ENCODE data around the gene TRPT1. TPM values are rescaled to one million over a fixed set of nuclear protein-coding genes. Genes with fewer than 3 reads are reported as not detected.

The TRPT1 gene
- total RNA-seq, 1 experiment from 2014 or later: 58.8 TPM

DNA sequence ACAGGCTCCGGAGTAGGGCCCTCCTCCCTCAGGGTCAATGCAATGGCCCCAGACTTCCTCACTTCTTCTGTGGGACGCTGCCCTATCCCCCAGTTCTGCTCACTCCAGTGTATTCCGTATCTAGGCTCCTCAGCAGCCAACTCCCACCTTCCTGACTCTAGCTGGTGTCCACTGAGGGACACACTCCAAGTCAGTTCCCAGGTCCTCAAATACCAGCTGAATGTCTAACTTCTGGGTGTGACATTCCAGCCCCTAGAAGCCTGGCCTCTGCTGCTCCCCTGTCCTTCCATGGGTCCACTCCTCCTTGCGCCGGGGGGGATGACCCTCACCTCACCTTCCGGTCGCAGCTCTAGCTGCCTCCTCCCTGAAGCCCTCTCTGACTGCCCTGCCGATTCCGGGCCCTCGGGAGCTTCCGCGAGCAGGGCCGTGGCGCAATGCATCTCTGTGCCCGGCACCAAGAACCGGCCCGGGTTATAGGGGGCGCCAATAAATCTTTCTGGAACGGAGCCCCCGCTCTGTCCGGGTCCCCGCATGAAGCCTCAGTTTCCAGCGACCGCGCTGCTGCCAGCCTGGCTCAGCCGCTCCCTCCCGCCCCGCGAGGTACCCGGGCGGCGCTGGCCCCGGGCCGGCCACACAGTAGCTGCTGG is 43.0 kb upstream of the TRPT1 start (continued):
- TF ChIP-seq, protein P1, sequence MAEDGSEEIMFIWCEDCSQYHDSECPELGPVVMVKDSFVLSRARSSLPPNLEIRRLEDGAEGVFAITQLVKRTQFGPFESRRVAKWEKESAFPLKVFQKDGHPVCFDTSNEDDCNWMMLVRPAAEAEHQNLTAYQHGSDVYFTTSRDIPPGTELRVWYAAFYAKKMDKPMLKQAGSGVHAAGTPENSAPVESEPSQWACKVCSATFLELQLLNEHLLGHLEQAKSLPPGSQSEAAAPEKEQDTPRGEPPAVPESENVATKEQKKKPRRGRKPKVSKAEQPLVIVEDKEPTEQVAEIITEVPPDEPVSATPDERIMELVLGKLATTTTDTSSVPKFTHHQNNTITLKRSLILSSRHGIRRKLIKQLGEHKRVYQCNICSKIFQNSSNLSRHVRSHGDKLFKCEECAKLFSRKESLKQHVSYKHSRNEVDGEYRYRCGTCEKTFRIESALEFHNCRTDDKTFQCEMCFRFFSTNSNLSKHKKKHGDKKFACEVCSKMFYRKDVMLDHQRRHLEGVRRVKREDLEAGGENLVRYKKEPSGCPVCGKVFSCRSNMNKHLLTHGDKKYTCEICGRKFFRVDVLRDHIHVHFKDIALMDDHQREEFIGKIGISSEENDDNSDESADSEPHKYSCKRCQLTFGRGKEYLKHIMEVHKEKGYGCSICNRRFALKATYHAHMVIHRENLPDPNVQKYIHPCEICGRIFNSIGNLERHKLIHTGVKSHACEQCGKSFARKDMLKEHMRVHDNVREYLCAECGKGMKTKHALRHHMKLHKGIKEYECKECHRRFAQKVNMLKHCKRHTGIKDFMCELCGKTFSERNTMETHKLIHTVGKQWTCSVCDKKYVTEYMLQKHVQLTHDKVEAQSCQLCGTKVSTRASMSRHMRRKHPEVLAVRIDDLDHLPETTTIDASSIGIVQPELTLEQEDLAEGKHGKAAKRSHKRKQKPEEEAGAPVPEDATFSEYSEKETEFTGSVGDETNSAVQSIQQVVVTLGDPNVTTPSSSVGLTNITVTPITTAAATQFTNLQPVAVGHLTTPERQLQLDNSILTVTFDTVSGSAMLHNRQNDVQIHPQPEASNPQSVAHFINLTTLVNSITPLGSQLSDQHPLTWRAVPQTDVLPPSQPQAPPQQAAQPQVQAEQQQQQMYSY (CRISPR knock-in tag; IDR thresholded peaks at IDR 0.05): no peak
- TF ChIP-seq, protein P2, sequence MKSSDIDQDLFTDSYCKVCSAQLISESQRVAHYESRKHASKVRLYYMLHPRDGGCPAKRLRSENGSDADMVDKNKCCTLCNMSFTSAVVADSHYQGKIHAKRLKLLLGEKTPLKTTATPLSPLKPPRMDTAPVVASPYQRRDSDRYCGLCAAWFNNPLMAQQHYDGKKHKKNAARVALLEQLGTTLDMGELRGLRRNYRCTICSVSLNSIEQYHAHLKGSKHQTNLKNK (CRISPR knock-in tag; IDR thresholded peaks at IDR 0.05): no peak
- TF ChIP-seq ZNF396 (CRISPR knock-in tag; IDR thresholded peaks at IDR 0.05; ENCODE audit: borderline replicate concordance): no peak
- no peak for TF ChIP-seq GABPB1 (CRISPR knock-in tag; IDR thresholded peaks at IDR 0.05)
- TF ChIP-seq NR2C2 (CRISPR knock-in tag; IDR thresholded peaks at IDR 0.05): no peak
- TF ChIP-seq TEAD1 (CRISPR knock-in tag; IDR thresholded peaks at IDR 0.05): 0 out of 2 replicates have a peak, but pooled peaks have one; percentile 56
- no peak for TF ChIP-seq NR1H2 (CRISPR knock-in tag; IDR thresholded peaks at IDR 0.05)
- TF ChIP-seq ZNF219 (CRISPR knock-in tag; IDR thresholded peaks at IDR 0.05; ENCODE audit: borderline replicate concordance): no peak
- no peak for TF ChIP-seq OVOL2 (CRISPR knock-in tag; IDR thresholded peaks at IDR 0.05; ENCODE audit: borderline replicate concordance)
- TF ChIP-seq, protein P3, sequence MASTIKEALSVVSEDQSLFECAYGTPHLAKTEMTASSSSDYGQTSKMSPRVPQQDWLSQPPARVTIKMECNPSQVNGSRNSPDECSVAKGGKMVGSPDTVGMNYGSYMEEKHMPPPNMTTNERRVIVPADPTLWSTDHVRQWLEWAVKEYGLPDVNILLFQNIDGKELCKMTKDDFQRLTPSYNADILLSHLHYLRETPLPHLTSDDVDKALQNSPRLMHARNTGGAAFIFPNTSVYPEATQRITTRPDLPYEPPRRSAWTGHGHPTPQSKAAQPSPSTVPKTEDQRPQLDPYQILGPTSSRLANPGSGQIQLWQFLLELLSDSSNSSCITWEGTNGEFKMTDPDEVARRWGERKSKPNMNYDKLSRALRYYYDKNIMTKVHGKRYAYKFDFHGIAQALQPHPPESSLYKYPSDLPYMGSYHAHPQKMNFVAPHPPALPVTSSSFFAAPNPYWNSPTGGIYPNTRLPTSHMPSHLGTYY (CRISPR knock-in tag; IDR thresholded peaks at IDR 0.05): no peak
- TF ChIP-seq, protein P4, sequence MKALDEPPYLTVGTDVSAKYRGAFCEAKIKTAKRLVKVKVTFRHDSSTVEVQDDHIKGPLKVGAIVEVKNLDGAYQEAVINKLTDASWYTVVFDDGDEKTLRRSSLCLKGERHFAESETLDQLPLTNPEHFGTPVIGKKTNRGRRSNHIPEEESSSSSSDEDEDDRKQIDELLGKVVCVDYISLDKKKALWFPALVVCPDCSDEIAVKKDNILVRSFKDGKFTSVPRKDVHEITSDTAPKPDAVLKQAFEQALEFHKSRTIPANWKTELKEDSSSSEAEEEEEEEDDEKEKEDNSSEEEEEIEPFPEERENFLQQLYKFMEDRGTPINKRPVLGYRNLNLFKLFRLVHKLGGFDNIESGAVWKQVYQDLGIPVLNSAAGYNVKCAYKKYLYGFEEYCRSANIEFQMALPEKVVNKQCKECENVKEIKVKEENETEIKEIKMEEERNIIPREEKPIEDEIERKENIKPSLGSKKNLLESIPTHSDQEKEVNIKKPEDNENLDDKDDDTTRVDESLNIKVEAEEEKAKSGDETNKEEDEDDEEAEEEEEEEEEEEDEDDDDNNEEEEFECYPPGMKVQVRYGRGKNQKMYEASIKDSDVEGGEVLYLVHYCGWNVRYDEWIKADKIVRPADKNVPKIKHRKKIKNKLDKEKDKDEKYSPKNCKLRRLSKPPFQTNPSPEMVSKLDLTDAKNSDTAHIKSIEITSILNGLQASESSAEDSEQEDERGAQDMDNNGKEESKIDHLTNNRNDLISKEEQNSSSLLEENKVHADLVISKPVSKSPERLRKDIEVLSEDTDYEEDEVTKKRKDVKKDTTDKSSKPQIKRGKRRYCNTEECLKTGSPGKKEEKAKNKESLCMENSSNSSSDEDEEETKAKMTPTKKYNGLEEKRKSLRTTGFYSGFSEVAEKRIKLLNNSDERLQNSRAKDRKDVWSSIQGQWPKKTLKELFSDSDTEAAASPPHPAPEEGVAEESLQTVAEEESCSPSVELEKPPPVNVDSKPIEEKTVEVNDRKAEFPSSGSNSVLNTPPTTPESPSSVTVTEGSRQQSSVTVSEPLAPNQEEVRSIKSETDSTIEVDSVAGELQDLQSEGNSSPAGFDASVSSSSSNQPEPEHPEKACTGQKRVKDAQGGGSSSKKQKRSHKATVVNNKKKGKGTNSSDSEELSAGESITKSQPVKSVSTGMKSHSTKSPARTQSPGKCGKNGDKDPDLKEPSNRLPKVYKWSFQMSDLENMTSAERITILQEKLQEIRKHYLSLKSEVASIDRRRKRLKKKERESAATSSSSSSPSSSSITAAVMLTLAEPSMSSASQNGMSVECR (CRISPR knock-in tag; IDR thresholded peaks at IDR 0.05; ENCODE audit: borderline replicate concordance): peak; percentile 11; the same call in 1 of the 2 replicates
- no peak for TF ChIP-seq IRF2 (CRISPR knock-in tag; IDR thresholded peaks at IDR 0.05; ENCODE audit: borderline replicate concordance, low read depth)
- no peak for TF ChIP-seq JAZF1 (CRISPR knock-in tag; IDR thresholded peaks at IDR 0.05)
- TF ChIP-seq, protein P5, sequence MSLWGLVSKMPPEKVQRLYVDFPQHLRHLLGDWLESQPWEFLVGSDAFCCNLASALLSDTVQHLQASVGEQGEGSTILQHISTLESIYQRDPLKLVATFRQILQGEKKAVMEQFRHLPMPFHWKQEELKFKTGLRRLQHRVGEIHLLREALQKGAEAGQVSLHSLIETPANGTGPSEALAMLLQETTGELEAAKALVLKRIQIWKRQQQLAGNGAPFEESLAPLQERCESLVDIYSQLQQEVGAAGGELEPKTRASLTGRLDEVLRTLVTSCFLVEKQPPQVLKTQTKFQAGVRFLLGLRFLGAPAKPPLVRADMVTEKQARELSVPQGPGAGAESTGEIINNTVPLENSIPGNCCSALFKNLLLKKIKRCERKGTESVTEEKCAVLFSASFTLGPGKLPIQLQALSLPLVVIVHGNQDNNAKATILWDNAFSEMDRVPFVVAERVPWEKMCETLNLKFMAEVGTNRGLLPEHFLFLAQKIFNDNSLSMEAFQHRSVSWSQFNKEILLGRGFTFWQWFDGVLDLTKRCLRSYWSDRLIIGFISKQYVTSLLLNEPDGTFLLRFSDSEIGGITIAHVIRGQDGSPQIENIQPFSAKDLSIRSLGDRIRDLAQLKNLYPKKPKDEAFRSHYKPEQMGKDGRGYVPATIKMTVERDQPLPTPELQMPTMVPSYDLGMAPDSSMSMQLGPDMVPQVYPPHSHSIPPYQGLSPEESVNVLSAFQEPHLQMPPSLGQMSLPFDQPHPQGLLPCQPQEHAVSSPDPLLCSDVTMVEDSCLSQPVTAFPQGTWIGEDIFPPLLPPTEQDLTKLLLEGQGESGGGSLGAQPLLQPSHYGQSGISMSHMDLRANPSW (CRISPR knock-in tag; conservative IDR thresholded peaks at IDR 0.05; ENCODE audit: low read depth): no peak
- TF ChIP-seq SP1 (CRISPR knock-in tag; conservative IDR thresholded peaks at IDR 0.05): no peak
- no peak for TF ChIP-seq SOX15 (CRISPR knock-in tag; IDR thresholded peaks at IDR 0.05)
- peak; percentile 82; the same call in 1 of the 2 replicates for TF ChIP-seq TP53 (CRISPR knock-in tag; IDR thresholded peaks at IDR 0.05)
- TF ChIP-seq, protein P6, sequence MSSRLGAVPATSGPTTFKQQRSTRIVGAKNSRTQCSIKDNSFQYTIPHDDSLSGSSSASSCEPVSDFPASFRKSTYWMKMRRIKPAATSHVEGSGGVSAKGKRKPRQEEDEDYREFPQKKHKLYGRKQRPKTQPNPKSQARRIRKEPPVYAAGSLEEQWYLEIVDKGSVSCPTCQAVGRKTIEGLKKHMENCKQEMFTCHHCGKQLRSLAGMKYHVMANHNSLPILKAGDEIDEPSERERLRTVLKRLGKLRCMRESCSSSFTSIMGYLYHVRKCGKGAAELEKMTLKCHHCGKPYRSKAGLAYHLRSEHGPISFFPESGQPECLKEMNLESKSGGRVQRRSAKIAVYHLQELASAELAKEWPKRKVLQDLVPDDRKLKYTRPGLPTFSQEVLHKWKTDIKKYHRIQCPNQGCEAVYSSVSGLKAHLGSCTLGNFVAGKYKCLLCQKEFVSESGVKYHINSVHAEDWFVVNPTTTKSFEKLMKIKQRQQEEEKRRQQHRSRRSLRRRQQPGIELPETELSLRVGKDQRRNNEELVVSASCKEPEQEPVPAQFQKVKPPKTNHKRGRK (CRISPR knock-in tag; IDR thresholded peaks at IDR 0.05; ENCODE audit: borderline replicate concordance): no peak
- TF ChIP-seq, protein P7, sequence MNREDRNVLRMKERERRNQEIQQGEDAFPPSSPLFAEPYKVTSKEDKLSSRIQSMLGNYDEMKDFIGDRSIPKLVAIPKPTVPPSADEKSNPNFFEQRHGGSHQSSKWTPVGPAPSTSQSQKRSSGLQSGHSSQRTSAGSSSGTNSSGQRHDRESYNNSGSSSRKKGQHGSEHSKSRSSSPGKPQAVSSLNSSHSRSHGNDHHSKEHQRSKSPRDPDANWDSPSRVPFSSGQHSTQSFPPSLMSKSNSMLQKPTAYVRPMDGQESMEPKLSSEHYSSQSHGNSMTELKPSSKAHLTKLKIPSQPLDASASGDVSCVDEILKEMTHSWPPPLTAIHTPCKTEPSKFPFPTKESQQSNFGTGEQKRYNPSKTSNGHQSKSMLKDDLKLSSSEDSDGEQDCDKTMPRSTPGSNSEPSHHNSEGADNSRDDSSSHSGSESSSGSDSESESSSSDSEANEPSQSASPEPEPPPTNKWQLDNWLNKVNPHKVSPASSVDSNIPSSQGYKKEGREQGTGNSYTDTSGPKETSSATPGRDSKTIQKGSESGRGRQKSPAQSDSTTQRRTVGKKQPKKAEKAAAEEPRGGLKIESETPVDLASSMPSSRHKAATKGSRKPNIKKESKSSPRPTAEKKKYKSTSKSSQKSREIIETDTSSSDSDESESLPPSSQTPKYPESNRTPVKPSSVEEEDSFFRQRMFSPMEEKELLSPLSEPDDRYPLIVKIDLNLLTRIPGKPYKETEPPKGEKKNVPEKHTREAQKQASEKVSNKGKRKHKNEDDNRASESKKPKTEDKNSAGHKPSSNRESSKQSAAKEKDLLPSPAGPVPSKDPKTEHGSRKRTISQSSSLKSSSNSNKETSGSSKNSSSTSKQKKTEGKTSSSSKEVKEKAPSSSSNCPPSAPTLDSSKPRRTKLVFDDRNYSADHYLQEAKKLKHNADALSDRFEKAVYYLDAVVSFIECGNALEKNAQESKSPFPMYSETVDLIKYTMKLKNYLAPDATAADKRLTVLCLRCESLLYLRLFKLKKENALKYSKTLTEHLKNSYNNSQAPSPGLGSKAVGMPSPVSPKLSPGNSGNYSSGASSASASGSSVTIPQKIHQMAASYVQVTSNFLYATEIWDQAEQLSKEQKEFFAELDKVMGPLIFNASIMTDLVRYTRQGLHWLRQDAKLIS (CRISPR knock-in tag; IDR thresholded peaks at IDR 0.05; ENCODE audit: borderline replicate concordance): 0 out of 2 replicates have a peak, but pooled peaks have one; percentile 11
- TF ChIP-seq JUN (CRISPR knock-in tag; IDR thresholded peaks at IDR 0.05): 0 out of 2 replicates have a peak, but pooled peaks have one; percentile 23
